WTC11 (cell line): ENCODE measurements around the gene FGFRL1. TPM values are rescaled to one million over a fixed set of nuclear protein-coding genes. Genes with fewer than 3 reads are reported as not detected.

Experiments used
- ATAC-seq: fragments of 200-7000 bp; cut with Tn5 transposase; 2 replicates; pipeline ENCODE4 v1.10.0; 2021; ENCODE audit warnings: mild to moderate bottlenecking, moderate library complexity
- CTCF ChIA-PET: fragments of 300-600 bp; sonication (Branson Sonifier 250); formaldehyde crosslinking; loops from one replicate; lab custom pipeline; 2021; ENCODE audit warnings: antibody characterized with exemption; lab: Charles Lee
- POLR2A ChIA-PET: fragments of 350-600 bp; sonication (Branson Sonifier 250); formaldehyde crosslinking; loops from one replicate; lab custom pipeline; 2021; ENCODE audit warnings: antibody characterized with exemption; lab: Charles Lee
- DNase-seq: peaks from one replicate; pipeline ENCODE4 v3.0.0; 2021; ENCODE audit warnings: low spot score
- H3K27ac Mint-ChIP-seq: 2 replicates; pipeline ENCODE4 v1.8.0; 2021; ENCODE audit warnings: mixed read lengths
- H3K27me3 Mint-ChIP-seq: 2 replicates; pipeline ENCODE4 v1.8.0; 2021; ENCODE audit warnings: low read depth, mild to moderate bottlenecking, moderate library complexity, mixed read lengths
- H3K36me3 Mint-ChIP-seq: 2 replicates; pipeline ENCODE4 v1.8.0; 2021; ENCODE audit warnings: mixed read lengths
- H3K4me1 Mint-ChIP-seq: 2 replicates; pipeline ENCODE4 v1.8.0; 2022; ENCODE audit warnings: mixed read lengths
- H3K4me3 Mint-ChIP-seq: 2 replicates; pipeline ENCODE4 v1.8.0; 2021; ENCODE audit warnings: mild to moderate bottlenecking, moderate library complexity, mixed read lengths
- H3K9me3 Mint-ChIP-seq: 2 replicates; pipeline ENCODE4 v1.8.0; 2021; ENCODE audit warnings: mixed read lengths
- AFF4 ChIP-seq: sonication (generic); formaldehyde crosslinking; IDR thresholded peaks from 2 replicates; pipeline ENCODE4 v1.8.1; 2023; ENCODE audit warnings: mild to moderate bottlenecking, missing genetic modification reagents, borderline replicate concordance
- ATF3 ChIP-seq: sonication (generic); formaldehyde crosslinking; conservative IDR thresholded peaks from 2 replicates; pipeline ENCODE4 v1.8.1; 2022; ENCODE audit warnings: mild to moderate bottlenecking, missing genetic modification reagents
- FOXK1 ChIP-seq: sonication (generic); formaldehyde crosslinking; IDR thresholded peaks from 2 replicates; pipeline ENCODE4 v1.8.0; 2022; ENCODE audit warnings: mild to moderate bottlenecking, moderate library complexity, missing genetic modification reagents
- FOXP1 ChIP-seq: sonication (generic); formaldehyde crosslinking; IDR thresholded peaks from 2 replicates; pipeline ENCODE4 v1.8.0; 2022; ENCODE audit warnings: missing genetic modification reagents, mild to moderate bottlenecking, moderate library complexity, borderline replicate concordance
- FOXP4 ChIP-seq: sonication (generic); formaldehyde crosslinking; IDR thresholded peaks from 2 replicates; pipeline ENCODE4 v1.8.0; 2022; ENCODE audit warnings: mild to moderate bottlenecking, missing genetic modification reagents
- MXD4 ChIP-seq: fragments of 250-450 bp; sonication (Bioruptor Pico); IDR thresholded peaks from 2 replicates; pipeline ENCODE4 v1.8.0; 2021; ENCODE audit warnings: mild to moderate bottlenecking, moderate library complexity, borderline replicate concordance
- NFYB ChIP-seq: sonication (generic); formaldehyde crosslinking; conservative IDR thresholded peaks from 2 replicates; pipeline ENCODE4 v1.8.0; 2022; ENCODE audit warnings: low read depth, missing genetic modification reagents
- PRDM15 ChIP-seq: sonication (generic); formaldehyde crosslinking; IDR thresholded peaks from 2 replicates; pipeline ENCODE4 v1.8.0; 2022; ENCODE audit warnings: missing genetic modification reagents
- USF2 ChIP-seq: sonication (generic); formaldehyde crosslinking; IDR thresholded peaks from 2 replicates; pipeline ENCODE4 v1.8.1; 2023; ENCODE audit warnings: mild to moderate bottlenecking, missing genetic modification reagents, moderate library complexity
- ZNF423 ChIP-seq: fragments of 250-450 bp; sonication (Bioruptor Pico); IDR thresholded peaks from 2 replicates; pipeline ENCODE4 v2.1.2; 2022; ENCODE audit warnings: mild to moderate bottlenecking, moderate library complexity
- ZNF425 ChIP-seq: fragments of 250-450 bp; sonication (Bioruptor Pico); conservative IDR thresholded peaks from 2 replicates; pipeline ENCODE4 v1.9.0; 2021; ENCODE audit warnings: mild to moderate bottlenecking
- total RNA-seq: library from RNA; stranded (reverse); gene quantifications from 3 replicates; pipeline ENCODE4 v1.2.3, GENCODE V29; 2021

Gene FGFRL1
- total RNA-seq, 1 experiment from 2014 or later, result 25.9 TPM

- no peak for TF ChIP-seq FOXK1 (CRISPR knock-in tag)
- no peak for TF ChIP-seq MXD4
- no peak for TF ChIP-seq ZNF423
- TF ChIP-seq USF2 (CRISPR knock-in tag), result no peak
- TF ChIP-seq NFYB (CRISPR knock-in tag), result no peak
- TF ChIP-seq FOXP4 (CRISPR knock-in tag), result no peak
- TF ChIP-seq ATF3, result no peak
Measured at GRCh38 chr4:1047106-1047975, 35.9 kb downstream of the FGFRL1 start (continued).

- no peaks in the 10 kb centered on the region for H3K4me1 Mint-ChIP-seq
- no peak overlapping the region for H3K4me3 Mint-ChIP-seq
- H3K27me3 Mint-ChIP-seq, result peaks cover 37% of the 10 kb centered on the region
- POLR2A ChIA-PET, result no interaction called here
- ATAC-seq (no peak), DNase-seq (no peak)
- no peaks in the 10 kb centered on the region for H3K36me3 Mint-ChIP-seq
- no peak overlapping the region for H3K27ac Mint-ChIP-seq
- no peak for TF ChIP-seq FOXP1 (CRISPR knock-in tag)
- no peak for TF ChIP-seq PRDM15 (CRISPR knock-in tag)
- TF ChIP-seq AFF4 (CRISPR knock-in tag), result no peak
- no peak for TF ChIP-seq ZNF425 (CRISPR knock-in tag)
- no peak for TF ChIP-seq MXD4
- CTCF ChIA-PET, result no interaction called here
- no peaks in the 10 kb centered on the region for H3K9me3 Mint-ChIP-seq
Measured at GRCh38 chr4:1047976-1048772, 36.7 kb downstream of the FGFRL1 start.
